AG08396 (cell line): Measurements from ENCODE around the gene EEF1E1.

Experiments used
- DNase-seq: peaks from one replicate; pipeline ENCODE4 v3.0.0; 2012; ENCODE audit warnings: low spot score, mixed read lengths

EEF1E1 gene

DNA sequence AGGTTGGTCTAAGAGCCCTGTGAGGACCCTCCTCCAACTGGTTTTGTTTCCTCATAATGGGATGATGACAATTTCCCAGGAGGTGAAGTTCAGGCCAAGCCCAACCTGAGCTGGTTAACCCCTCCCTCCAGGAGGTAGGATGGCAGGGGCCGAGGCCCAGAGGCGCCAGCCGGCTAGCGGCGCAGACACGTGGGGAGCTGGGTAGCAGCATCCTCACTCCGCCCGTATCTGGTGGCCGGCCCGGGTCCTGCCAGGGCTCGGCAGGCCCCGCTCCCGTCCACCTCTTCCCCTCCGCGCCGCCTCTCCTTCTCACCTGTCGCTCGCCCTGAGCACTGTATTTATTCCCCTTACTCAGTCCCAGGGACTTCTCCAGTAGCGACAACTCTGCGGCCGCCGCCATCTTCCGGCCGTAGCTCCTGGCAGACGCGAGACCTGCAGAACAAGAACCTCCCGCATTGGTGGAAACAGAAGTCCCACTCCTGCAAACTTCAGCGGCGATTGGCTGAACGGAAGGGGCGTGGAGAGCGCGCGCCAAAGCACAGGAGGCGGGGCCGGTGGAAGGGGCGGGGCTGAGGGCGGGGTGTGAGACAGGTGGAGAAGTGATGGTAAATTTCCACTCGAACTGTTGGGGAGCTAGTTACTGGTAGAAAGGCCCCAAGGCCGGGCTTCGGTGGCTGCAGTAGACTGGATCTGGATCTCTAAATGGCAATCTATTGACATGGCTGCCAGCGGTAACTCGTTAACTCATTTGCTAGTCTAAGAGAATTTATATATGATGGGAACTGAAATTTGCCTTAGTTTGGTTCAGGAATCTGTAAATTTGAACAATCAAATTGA, at the start of gene EEF1E1:
EEF1E1 (minus strand) TSS at position 427 of the 837 bp plus-strand sequence; CDS start at position 400, 27 bp downstream.
- DNase-seq: peak; percentile 96

DNA sequence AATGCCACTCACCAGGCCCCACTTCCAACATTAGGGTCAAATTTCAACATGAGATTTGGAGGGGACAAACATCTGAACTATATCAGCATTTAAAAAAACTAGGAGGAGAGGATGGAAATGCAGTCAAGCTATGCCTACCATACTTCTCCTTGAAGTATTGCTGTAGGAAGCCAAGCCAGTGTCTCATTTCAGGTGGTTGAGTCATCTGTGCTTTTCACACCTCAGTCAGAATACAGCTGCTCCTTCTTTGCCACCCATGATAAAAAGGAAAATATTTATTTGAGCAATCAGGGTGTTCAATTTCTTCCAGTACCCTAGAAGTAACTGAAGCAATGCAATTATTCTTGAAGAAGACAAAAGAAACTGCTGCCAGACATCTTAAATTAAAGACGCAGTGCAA, 47.0 kb upstream of the EEF1E1 start:
- no peak for DNase-seq

GRCh38 chr6:8143945-8144344, 41.6 kb upstream of the EEF1E1 start:
- DNase-seq: no peak

- DNase-seq: no peak
These were observed 37.1 kb upstream of the EEF1E1 start for GRCh38 chr6:8139451-8139850.

GRCh38 chr6:8137529-8137939, 35.2 kb upstream of the EEF1E1 start:
- no peak for DNase-seq

GRCh38 chr6:8135276-8135675, 32.9 kb upstream of the EEF1E1 start:
- DNase-seq: no peak

DNA sequence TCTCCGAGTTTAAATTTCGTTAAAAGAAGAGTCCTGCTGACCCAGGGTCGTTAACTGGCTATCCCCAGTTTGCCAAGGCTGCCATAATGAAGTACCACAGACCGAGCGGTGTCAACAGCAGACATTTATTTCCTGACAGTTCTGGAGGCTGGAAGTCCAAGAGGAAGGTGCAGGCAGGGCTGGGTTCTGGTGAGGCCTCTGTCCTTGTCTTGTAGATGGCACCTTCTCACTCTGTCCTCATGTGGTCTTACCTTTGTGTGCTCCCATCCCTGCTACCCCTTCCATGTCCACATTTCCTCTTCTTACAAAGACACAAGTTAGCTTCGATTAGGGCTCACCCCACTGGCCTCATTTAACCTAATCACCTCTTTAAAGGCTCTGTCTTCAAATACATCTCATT, 29.8 kb upstream of the EEF1E1 start:
- DNase-seq: no peak

GRCh38 chr6:8131265-8131897, 29.0 kb upstream of the EEF1E1 start:
- DNase-seq: peak; percentile 60

GRCh38 chr6:8130399-8130798, 28.1 kb upstream of the EEF1E1 start:
- DNase-seq: no peak

GRCh38 chr6:8123236-8123635, 20.9 kb upstream of the EEF1E1 start:
- DNase-seq: no peak

DNA sequence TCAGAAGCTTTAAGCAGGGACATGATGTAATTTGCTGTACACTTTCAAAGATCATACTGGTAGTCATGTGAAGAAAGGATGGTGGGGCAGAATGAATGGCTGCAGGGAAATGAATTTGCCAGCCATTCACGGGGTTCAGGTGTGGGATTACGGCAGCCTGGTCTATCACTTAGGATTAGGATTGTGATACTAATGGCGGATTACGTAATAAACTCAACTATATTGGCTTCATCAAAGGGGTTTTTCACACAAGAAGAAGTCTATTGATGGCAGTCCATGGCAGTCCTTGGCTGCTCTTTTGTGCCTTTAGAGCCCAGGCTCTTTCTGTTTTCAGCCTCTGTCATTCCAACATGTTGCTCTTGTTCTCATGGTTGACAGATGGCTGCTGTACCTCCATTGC, 12.6 kb upstream of the EEF1E1 start:
- DNase-seq: no peak

GRCh38 chr6:8113131-8113654, 10.8 kb upstream of the EEF1E1 start:
- no peak for DNase-seq

DNA sequence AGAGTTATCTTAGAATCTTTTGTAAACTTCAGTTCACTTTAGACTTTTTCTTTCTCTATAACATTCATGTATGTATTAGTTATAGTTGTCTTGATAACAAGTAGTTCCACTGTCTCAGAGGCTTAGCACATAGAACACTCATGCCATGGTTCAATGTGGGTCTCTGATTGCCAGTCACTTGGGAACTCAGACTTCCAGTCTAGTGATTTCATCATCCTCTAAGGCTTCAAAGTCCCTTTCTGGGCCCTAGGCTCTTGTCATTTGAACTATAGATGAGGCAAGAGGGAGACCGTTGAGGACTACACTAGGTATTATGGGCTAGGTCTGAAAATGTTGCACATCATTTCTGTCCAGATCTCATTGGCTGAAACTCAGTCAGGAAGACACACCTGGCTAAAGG, 8.4 kb upstream of the EEF1E1 start:
- no peak for DNase-seq

DNA sequence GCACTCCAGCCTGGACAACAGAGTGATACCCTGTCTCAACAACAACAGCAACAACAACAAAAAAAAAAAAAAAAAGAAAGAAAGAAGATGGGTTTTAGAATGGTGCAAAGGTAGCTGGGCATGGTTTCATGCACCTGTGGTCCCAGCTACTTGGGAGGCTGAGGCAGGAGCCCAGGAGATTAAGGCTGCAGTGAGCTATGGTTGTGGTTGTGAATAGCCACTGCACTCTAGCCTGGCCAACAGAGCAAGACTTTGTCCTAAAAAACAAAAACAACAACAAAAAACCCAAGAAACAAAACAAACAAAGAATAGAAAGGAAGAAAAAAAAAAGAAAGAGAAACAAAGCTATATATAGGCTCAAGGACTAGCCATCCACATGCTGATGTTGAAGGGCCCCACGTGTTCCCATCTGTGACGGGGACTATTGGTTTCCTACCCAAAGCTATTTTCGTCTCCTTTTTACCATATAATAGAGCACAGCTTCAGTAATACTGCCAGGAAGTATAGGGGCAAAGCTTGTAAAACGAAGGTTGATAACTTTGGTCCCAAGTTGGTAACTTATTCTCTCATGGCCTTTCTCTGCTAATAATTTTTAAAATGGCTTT, 7.9 kb upstream of the EEF1E1 start:
- DNase-seq: no peak

DNA sequence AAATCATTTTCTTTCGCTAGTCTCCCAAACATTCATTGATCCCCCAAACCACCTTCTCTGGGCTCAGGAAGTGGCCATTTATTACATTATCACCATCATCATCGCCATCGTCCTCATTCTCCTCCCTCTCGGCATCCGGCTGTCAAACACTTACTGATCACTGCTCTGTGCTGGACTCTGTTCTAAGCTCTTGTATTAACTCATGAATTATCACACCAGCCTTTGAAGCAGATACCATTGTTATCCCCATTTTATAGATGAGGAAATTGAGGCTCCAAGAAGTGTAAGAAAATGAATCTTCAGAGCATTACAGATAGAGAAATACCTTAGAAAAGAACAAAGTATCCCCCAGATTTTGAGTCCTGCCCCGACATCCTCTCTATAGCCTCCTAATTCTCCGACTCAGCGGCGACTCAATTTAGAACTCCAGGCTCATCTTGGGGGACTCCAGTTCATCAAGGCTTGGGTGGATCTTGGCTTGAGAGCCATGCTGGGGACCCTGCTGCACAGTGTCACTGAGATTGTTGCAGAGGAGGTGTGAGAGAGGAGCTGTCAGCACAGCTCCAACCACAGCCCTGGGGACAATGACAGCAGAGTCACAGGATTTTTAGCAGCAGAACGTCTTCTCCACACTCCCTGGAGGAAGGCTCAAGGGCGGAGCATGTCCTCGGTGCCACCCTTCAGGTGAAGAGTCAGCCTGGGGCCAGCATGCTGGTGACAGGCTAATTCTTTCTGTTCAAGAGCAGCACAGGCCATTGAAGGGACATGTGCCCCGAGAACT, 6.6 kb upstream of the EEF1E1 start:
- no peak for DNase-seq

DNA sequence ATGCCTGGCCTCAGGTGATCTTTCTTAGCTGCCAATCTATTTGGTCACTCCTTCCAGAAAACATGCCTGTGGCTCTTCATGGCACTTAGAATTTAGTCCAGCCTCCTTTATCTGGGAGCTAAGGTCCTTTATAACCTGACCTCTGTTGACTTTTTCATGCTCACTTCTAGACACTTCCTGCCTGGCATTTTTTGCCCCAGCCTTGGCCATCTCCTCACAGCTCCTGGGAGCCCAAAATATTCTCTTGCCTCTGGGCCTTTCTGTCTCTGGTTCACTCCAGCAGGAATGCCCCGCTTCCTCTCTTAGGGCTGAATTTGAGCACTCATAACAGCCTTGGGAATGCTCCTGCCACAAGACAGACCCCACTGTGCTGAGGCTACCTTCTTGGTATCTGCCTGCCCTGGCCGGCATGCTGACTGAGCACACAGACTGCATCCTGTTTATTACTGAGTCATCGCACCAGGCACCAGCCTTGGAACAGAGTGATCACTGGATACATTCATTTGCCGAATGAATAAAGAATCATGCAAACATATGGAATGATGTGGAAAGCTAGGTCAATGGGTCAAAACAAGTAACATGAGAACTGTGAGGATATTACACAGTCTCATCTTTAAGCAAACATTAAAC, 5.8 kb upstream of the EEF1E1 start:
- DNase-seq: peak; percentile 85

DNA sequence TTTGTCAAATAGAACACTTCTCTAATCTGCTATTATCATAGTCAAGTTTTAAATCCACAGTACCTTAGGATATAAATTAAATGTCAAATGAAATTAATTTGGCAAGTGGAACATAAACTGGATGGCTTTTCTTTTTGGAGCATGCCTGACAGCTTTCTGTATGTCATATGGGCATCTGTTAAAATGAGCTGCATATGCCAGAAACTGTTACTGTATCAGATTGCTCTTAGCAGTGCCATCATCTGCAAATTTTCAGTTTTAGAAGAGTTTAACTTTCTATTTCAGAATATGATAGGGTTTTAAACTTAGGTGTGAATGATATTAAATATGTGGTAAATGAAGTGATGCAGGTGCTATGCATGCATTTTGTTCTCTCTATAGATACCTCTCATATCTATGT, 3.4 kb upstream of the EEF1E1 start:
- no peak for DNase-seq

- DNase-seq: no peak
These were observed 1.4 kb upstream of the EEF1E1 start for GRCh38 chr6:8103726-8104125.

DNA sequence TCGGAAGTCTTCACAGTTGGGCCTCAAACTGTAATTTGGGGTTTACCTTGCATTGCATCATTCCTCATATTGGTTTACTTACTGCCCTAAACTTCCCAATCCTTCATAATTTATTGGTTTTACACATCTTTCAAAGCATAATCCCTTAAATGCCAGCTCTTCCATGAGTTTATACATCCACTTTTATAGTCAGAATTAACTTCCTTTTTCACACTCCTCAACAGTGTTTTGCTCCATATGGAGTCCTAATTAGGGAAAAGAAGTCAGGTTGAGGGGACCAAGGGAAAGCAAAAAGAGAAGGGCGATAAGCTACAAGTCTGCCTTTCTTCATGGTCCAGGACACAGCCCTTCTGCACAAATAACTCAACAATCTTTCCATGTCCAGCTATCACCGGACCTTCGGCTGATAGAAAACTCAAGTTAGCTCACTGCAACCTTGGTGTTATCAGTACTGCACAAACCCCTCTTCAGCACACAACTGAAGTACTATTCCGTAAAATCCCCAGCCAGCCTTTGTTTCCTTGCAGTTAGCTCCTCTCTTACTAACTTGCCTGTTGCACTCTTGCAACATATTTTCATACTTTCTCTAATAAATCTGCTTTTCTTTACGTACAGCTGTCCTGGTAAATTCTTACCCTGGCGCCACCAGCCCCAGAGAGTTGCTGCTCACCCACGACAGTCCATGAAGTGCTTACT, 2.0 kb downstream of the EEF1E1 start:
- DNase-seq: no peak

GRCh38 chr6:8090650-8091049, 11.7 kb downstream of the EEF1E1 start:
- DNase-seq: no peak

GRCh38 chr6:8088886-8089285, 13.5 kb downstream of the EEF1E1 start:
- DNase-seq: no peak
